Measurements from ENCODE around the gene CTSF.

DNA sequence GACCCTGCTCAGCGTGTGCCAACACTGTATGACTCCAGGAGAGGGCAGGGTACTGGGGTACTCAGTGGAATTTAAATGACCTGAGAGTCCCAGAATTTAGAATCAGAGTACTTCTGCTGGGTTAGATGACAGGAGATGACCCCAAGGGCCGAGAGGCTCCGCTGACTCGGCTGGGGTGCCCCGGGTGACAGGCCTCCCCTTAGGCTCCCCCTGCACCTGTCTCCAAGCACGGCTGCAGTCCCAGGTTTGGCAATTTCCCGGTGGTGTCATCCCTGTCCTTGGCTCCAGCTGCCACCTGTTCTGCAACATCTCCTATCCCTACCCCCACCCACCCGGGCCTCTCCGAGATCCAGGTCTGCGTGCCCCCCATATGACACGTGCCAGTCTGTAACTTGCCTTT, 20.4 kb downstream of the CTSF start:
- TF ChIP-seq, protein P1, sequence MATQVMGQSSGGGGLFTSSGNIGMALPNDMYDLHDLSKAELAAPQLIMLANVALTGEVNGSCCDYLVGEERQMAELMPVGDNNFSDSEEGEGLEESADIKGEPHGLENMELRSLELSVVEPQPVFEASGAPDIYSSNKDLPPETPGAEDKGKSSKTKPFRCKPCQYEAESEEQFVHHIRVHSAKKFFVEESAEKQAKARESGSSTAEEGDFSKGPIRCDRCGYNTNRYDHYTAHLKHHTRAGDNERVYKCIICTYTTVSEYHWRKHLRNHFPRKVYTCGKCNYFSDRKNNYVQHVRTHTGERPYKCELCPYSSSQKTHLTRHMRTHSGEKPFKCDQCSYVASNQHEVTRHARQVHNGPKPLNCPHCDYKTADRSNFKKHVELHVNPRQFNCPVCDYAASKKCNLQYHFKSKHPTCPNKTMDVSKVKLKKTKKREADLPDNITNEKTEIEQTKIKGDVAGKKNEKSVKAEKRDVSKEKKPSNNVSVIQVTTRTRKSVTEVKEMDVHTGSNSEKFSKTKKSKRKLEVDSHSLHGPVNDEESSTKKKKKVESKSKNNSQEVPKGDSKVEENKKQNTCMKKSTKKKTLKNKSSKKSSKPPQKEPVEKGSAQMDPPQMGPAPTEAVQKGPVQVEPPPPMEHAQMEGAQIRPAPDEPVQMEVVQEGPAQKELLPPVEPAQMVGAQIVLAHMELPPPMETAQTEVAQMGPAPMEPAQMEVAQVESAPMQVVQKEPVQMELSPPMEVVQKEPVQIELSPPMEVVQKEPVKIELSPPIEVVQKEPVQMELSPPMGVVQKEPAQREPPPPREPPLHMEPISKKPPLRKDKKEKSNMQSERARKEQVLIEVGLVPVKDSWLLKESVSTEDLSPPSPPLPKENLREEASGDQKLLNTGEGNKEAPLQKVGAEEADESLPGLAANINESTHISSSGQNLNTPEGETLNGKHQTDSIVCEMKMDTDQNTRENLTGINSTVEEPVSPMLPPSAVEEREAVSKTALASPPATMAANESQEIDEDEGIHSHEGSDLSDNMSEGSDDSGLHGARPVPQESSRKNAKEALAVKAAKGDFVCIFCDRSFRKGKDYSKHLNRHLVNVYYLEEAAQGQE (IDR thresholded peaks at IDR 0.05; ENCODE audit: low read depth): no peak
- TF ChIP-seq CEBPB (IDR thresholded peaks at IDR 0.05) (no peak), RAD21 (IDR thresholded peaks at IDR 0.05; ENCODE audit: low read depth) (no peak), ZBTB7A (IDR thresholded peaks at IDR 0.05; ENCODE audit: low read depth) (no peak)
